Smooth muscle cell (in vitro differentiated cells): Measurements from ENCODE around the gene PODN. TPM values are rescaled to one million over a fixed set of nuclear protein-coding genes. Genes with fewer than 3 reads are reported as not detected.
A peak's percentile ranks its signal among the peaks of the same experiment; 100 is the strongest.

Experiments used
- DNase-seq: peaks from one replicate; lab custom pipeline; 2025; ENCODE audit not compliant: unreplicated experiment; lab: John Stamatoyannopoulos, UW
- H2AFZ ChIP-seq: fragments of 200-600 bp; sonication (generic); 2 replicates; pipeline ENCODE4 v1.6.0; 2016; ENCODE audit warnings: antibody characterized with exemption, low read depth, mild to moderate bottlenecking
- H3F3A ChIP-seq: fragments of 200-600 bp; sonication (generic); 2 replicates; pipeline ENCODE4 v1.6.0; 2017; ENCODE audit warnings: antibody characterized with exemption, low read depth
- H3K27ac ChIP-seq: fragments of 200-600 bp; sonication (generic); 2 replicates; pipeline ENCODE4 v1.5.1; 2016; ENCODE audit warnings: low read depth, mild to moderate bottlenecking
- H3K27me3 ChIP-seq: fragments of 200-600 bp; sonication (generic); 2 replicates; pipeline ENCODE4 v1.6.1; 2016; ENCODE audit warnings: low read depth, mild to moderate bottlenecking
- H3K36me3 ChIP-seq: fragments of 200-600 bp; sonication (generic); 2 replicates; pipeline ENCODE4 v1.5.1; 2016; ENCODE audit warnings: low read depth
- H3K4me1 ChIP-seq: fragments of 200-600 bp; sonication (generic); 2 replicates; pipeline ENCODE4 v1.5.1; 2016; ENCODE audit warnings: low read depth
- H3K4me2 ChIP-seq: fragments of 200-600 bp; sonication (generic); 2 replicates; pipeline ENCODE4 v1.6.0; 2016; ENCODE audit warnings: mild to moderate bottlenecking
- H3K4me3 ChIP-seq: fragments of 200-600 bp; sonication (generic); 2 replicates; pipeline ENCODE4 v1.5.1; 2016; ENCODE audit warnings: mild to moderate bottlenecking
- H3K79me2 ChIP-seq: fragments of 200-600 bp; sonication (generic); 2 replicates; pipeline ENCODE4 v1.6.0; 2016; ENCODE audit warnings: low read depth, mild to moderate bottlenecking
- H3K9ac ChIP-seq: fragments of 200-600 bp; sonication (generic); 2 replicates; pipeline ENCODE4 v1.6.0; 2016; ENCODE audit warnings: low read depth
- H3K9me3 ChIP-seq: fragments of 200-600 bp; sonication (generic); replicated peaks from 2 replicates; pipeline ENCODE4 v1.5.1; 2016; ENCODE audit warnings: low read depth
- H4K20me1 ChIP-seq: fragments of 200-600 bp; sonication (generic); 2 replicates; pipeline ENCODE4 v1.6.0; 2016; ENCODE audit warnings: low read depth
- CTCF ChIP-seq: fragments of 200-600 bp; sonication (generic); IDR thresholded peaks from 2 replicates; pipeline ENCODE4 v1.5.1; 2017; ENCODE audit warnings: borderline replicate concordance, mild to moderate bottlenecking, antibody characterized with exemption; ENCODE audit not compliant: insufficient read depth, poor library complexity, severe bottlenecking
- WGBS: methylation state at CpG from one replicate; pipeline ENCODE4 v1.1.7; 2016; ENCODE audit warnings: low lambda C conversion rate; 5-methylcytosine and 5-hydroxymethylcytosine counted together
- polyA plus RNA-seq: library from polyadenylated mRNA; unstranded; fragments of >200 nt; fragmentation: Nextera tagmentation; extraction: Ambion mirVana; gene quantifications from 2 replicates; pipeline ENCODE4 v1.2.1, GENCODE V29; 2016
- total RNA-seq: library from RNA; depleted of rRNA; stranded (reverse); fragments of >200 nt; gene quantifications from 2 replicates; pipeline ENCODE4 v1.2.3, GENCODE V29; 2014

Gene PODN
- 0.27 TPM in 1 of 2 replicates, not detected in the other for total RNA-seq
- 0.45 and 1.1 TPM in 2 replicates for polyA plus RNA-seq

- no peak within 1 kb of the TSS for H3K9ac ChIP-seq
- H3K4me2 ChIP-seq, result peak within 1 kb of the TSS; percentile 91
- peak within 1 kb of the TSS; percentile 54 for H3K4me3 ChIP-seq
- H2AFZ ChIP-seq, result no peak within 1 kb of the TSS
- under 1% methylated on average over 23 of the region's 73 CpGs for WGBS
- no peak within 1 kb of the TSS for H3K27ac ChIP-seq
- peaks cover 4% of the 10 kb centered on the region for H3K4me1 ChIP-seq
- TF ChIP-seq CTCF, result no peak
- H3K27me3 ChIP-seq, result peaks cover 85% of the 10 kb centered on the region
- H4K20me1 ChIP-seq, result no peaks in the 10 kb centered on the region
- no peak for DNase-seq
- no peaks in the 10 kb centered on the region for H3K9me3 ChIP-seq
- H3K79me2 ChIP-seq, result no peaks in the 10 kb centered on the region
- H3K36me3 ChIP-seq, result no peaks in the 10 kb centered on the region
- no peaks in the 10 kb centered on the region for H3F3A ChIP-seq
Observed at GRCh38 chr1:53061859-53062707, at the start of gene PODN. Gene PODN (plus strand): TSS chr1:53062213. CDS start chr1:53069856, 7,643 bp downstream.

- 3% methylated on average over 9 of the region's 9 CpGs for WGBS
- peaks cover 36% of the 10 kb centered on the region for H3K79me2 ChIP-seq
- DNase-seq, result no peak
Observed at GRCh38 chr1:53014791-53015507, 47.1 kb upstream of the PODN start.

GRCh38 chr1:53015508-53015860, 46.5 kb upstream of the PODN start:
- WGBS, result 33% methylated on average over 3 of the region's 3 CpGs
- DNase-seq, result no peak
- Histone ChIP-seq H3K4me3 (peak overlapping the region; percentile 97), H3K27me3 (no peaks in the 10 kb centered on the region), H3K27ac (no peak overlapping the region), H3F3A (no peaks in the 10 kb centered on the region), H3K9me3 (no peaks in the 10 kb centered on the region), H4K20me1 (peaks cover 7% of the 10 kb centered on the region), H3K4me2 (peak overlapping the region; percentile 96), H3K4me1 (peaks cover 13% of the 10 kb centered on the region), H2AFZ (peak overlapping the region; percentile 100), H3K36me3 (no peaks in the 10 kb centered on the region), H3K9ac (peak overlapping the region; percentile 70), H3K79me2 (peaks cover 38% of the 10 kb centered on the region)
- no peak for TF ChIP-seq CTCF

More at GRCh38 chr1:53014791-53015507, 47.1 kb upstream of the PODN start:
- no peaks in the 10 kb centered on the region for H3F3A ChIP-seq
- no peaks in the 10 kb centered on the region for H3K27me3 ChIP-seq
- H3K4me1 ChIP-seq, result peaks cover 13% of the 10 kb centered on the region
- H3K27ac ChIP-seq, result no peak overlapping the region
- no peaks in the 10 kb centered on the region for H3K9me3 ChIP-seq
- peak overlapping the region; percentile 70 for H3K9ac ChIP-seq
- H3K36me3 ChIP-seq, result no peaks in the 10 kb centered on the region
- peak overlapping the region; percentile 96 for H3K4me2 ChIP-seq
- H2AFZ ChIP-seq, result peak overlapping the region; percentile 100
- TF ChIP-seq CTCF, result no peak
- peaks cover 4% of the 10 kb centered on the region for H4K20me1 ChIP-seq
- H3K4me3 ChIP-seq, result peak overlapping the region; percentile 97
